K562 treated with DMSO at 1 percent for 24 hours (cell line): ENCODE measurements around the gene CLDN8. TPM values are rescaled to one million over a fixed set of nuclear protein-coding genes. Genes with fewer than 3 reads are reported as not detected.

Experiments
- total RNA-seq: library from RNA; unstranded; fragments of 300-600 nt; gene quantifications from 2 replicates; pipeline ENCODE4 v1.2.3, GENCODE V29; 2022; ENCODE audit warnings: low read depth; ENCODE audit not compliant: insufficient read depth

The CLDN8 gene
- not detected in 2 replicates for total RNA-seq

DNA sequence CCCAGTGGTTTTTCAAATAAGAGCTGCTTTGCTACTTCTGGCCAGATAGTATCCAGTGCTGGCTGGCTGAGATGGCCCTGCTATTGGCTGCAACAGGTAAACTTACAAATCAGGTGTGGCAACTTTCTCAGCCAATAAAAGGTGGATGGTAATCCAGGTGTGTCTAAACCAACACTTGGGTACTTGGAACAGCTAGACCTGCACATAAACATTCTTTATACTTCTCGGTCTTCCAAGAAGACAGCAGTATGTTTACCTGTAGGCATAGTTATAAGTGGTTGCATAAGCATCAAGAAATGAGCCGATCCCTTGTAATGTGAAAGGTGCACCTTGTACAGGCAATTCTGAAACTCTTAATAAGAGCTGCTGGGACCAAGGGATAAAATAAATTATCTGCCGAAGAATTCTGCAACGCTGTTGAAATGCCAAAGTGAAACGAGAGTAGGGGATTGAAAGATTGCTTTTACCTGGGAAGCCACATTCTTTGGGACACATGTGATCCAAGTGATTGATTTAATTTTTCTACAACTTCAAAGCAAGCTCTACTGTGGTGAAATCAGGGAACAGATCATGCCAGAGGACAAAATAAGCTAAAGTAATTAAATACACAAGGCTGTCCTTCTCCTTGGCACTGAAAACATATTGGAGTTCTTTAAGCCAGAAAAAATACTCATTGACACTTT lies at the start of gene CLDN8:
Gene CLDN8 (minus strand): TSS at position 57 of the 683 bp plus-strand sequence. CDS start 172 bp downstream, outside the sequence.

DNA sequence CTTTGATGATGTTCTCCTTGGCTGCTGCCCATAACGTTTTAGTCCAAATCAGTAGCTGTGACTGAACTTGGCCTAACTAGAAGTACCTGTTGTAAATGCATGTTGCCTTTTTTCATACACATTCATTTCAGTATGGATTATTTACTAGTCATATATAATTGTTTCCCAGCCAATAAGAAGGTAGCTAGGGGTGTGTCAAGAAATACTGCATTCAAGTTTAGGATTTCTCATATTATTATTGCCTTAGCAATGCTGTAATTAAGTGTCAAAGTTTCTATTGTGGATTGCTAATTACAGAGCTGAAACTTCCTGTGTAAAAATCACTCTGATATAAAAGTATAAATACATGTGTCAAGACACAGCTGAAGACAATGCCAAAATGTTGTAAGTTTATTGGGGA lies 49.2 kb downstream of the CLDN8 start, which contains the start of gene CLDN17:
Gene CLDN17 (minus strand): TSS at position 101 of the 400 bp plus-strand sequence. CDS start 188 bp downstream, outside the sequence.

Other genes with a start within 250 kb of the CLDN8 start
- not detected in 2 replicates for gene CLDN17, start 49.3 kb downstream of the CLDN8 start, total RNA-seq
- gene KRTAP24-1, start 66.9 kb upstream of the CLDN8 start, total RNA-seq = not detected in 2 replicates
- not detected in 2 replicates for gene KRTAP25-1, start 73.4 kb upstream of the CLDN8 start, total RNA-seq
- gene KRTAP26-1, start 104.2 kb upstream of the CLDN8 start, total RNA-seq = not detected in 2 replicates
- gene KRTAP27-1, start 121.6 kb upstream of the CLDN8 start, total RNA-seq = not detected in 2 replicates
- not detected in 2 replicates for gene KRTAP23-1, start 132.5 kb upstream of the CLDN8 start, total RNA-seq
- gene KRTAP13-2, start 156.2 kb upstream of the CLDN8 start, total RNA-seq = not detected in 2 replicates
- not detected in 2 replicates for gene KRTAP13-1, start 179.9 kb upstream of the CLDN8 start, total RNA-seq
- gene KRTAP13-3, start 209.8 kb upstream of the CLDN8 start, total RNA-seq = not detected in 2 replicates
- gene KRTAP13-4, start 214.1 kb upstream of the CLDN8 start, total RNA-seq = not detected in 2 replicates
- not detected in 2 replicates for gene KRTAP15-1, start 224.2 kb upstream of the CLDN8 start, total RNA-seq